ENCODE results near the gene PHF21A.

The PHF21A gene

DNA sequence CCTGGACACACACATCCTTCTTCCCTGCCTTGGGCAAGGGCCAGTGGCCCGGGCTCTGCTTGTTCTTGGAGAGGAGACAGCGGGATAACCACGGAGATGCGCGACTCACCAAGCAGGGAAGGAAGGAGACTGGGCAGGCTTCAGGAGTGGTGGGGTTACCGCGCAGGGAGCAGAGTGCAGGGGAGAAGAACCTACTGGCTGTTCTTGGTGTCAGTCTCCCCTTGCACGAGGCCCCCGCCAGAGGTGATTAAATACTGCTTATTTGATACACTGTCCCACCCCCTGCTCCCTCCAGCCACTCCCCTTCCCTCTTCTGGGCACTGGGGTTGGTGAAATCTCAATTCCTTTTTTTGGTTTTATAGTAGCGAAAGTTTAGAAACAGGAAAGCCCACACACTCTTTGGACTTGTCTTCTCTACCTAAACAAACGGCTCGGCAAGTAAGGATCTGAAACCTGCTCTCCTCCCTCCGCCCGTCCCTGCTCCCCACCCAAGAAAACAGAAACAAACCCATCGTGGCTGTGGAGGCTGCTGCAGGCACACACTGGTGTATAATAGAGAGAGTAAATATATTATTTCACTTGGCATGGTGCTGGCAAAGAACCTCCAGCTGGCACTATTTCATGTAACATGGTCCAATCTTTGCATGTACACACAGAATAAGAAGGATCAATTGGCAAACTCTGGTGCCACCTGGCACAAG is 188.0 kb downstream of the PHF21A start:
- CTCF ChIA-PET = no interaction called here
- TF ChIP-seq, protein P1, sequence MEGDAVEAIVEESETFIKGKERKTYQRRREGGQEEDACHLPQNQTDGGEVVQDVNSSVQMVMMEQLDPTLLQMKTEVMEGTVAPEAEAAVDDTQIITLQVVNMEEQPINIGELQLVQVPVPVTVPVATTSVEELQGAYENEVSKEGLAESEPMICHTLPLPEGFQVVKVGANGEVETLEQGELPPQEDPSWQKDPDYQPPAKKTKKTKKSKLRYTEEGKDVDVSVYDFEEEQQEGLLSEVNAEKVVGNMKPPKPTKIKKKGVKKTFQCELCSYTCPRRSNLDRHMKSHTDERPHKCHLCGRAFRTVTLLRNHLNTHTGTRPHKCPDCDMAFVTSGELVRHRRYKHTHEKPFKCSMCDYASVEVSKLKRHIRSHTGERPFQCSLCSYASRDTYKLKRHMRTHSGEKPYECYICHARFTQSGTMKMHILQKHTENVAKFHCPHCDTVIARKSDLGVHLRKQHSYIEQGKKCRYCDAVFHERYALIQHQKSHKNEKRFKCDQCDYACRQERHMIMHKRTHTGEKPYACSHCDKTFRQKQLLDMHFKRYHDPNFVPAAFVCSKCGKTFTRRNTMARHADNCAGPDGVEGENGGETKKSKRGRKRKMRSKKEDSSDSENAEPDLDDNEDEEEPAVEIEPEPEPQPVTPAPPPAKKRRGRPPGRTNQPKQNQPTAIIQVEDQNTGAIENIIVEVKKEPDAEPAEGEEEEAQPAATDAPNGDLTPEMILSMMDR (conservative IDR thresholded peaks at IDR 0.05; ENCODE audit: low read depth) = no peak
- no peak for DNase-seq (ENCODE audit: low spot score)
- POLR2A ChIA-PET (ENCODE audit: low non-redundant PET) = no interaction called here
- H3K27ac ChIP-seq = peak overlapping the region; percentile 82

DNA sequence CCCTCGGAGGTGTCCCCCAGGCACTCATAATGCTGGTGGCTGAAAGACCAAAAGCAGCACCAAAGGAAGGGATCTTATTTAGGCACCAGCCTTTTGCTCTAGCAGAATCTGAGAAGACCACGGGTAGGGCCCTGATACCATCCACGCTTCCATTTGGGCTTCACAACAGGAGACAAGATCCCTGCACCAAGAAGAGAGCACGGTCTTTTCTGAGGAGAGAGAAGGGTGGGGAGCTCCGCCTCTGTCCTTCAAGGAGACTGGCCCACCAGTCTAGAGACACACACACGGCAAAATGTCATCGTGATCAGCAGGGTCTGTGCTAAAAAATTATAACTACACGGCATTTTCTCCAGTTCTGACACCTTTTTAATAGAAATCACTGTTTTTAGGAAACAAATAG is 189.0 kb downstream of the PHF21A start:
- peak overlapping the region; percentile 100 for H3K27ac ChIP-seq
- CTCF ChIA-PET = interaction anchor here (0.5 to 0.6 kb wide), 2 partner anchors 432 to 1375 kb away, joined by 3 read pairs; no protein-coding TSS in a partner anchor
- POLR2A ChIA-PET (ENCODE audit: low non-redundant PET) = no interaction called here
- TF ChIP-seq, protein P1 (conservative IDR thresholded peaks at IDR 0.05; ENCODE audit: low read depth) = no peak
- DNase-seq (ENCODE audit: low spot score) = no peak

DNA sequence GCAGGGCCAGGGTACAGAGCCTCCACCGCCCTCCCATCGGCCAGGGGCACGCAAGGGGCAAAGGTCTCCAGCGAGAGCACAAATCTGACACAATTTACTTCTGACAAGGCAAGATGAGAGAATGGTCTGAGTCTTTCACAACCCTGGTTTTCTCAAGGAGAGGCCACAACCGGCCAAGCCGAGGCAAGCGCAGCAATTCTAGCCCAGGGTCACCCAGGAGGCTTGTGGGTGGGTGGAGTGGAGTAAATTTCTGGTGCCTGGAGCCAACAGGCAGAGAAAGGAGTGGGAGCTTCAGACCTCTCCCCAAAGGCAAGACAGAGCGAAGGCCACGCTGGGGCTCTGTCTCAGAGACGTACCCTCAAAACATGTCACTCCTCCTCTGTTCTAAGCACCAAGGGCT is 189.5 kb downstream of the PHF21A start:
- TF ChIP-seq, protein P1 (conservative IDR thresholded peaks at IDR 0.05; ENCODE audit: low read depth) = no peak
- ChIA-PET POLR2A (ENCODE audit: low non-redundant PET) (interaction anchor here (1.0 kb wide), 1 partner anchor 10 kb away, joined by 4 read pairs; the partner anchor contains the start of gene LARGE2), CTCF (interaction anchor here (0.5 kb wide), 1 partner anchor 1375 kb away, joined by 3 read pairs; no protein-coding TSS in a partner anchor)
- no peak for DNase-seq (ENCODE audit: low spot score)
- H3K27ac ChIP-seq = peak overlapping the region; percentile 100

DNA sequence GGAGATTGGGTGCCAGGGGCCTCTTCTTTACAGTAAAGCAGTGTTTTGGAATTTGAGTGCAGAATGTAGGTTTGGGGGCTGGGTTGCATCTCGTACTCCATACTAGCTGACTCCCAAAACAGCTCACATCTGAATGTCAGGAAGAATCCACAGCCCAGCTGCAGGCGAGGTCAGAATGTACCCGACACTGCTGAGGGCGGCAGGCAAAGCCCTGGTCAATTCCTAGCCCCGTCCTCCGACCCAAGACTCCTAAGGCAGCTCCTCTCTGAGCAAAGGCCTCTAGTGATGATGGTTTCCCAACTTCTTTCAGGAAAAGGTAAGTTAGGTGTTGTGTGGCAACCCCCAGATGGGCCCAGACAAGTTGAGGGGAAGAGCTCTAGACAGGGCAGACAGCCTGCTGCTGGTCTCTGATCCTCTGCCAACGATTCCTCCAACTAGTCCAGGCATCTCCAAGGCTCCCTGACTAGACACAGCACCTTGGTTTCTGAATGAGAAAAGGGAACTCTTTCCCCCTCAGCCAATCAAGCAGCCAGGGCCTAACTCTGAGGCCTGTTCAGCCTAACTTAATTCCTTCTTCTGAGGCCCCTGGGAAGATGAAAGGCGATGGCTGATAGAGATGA is 190.2 kb downstream of the PHF21A start:
- TF ChIP-seq, protein P1 (conservative IDR thresholded peaks at IDR 0.05; ENCODE audit: low read depth) = no peak
- peak overlapping the region; percentile 100 for H3K27ac ChIP-seq
- ChIA-PET CTCF (interaction anchor here (0.7 to 1.1 kb wide), 4 partner anchors 9 to 615 kb away, joined by 3 to 6 read pairs (median 4); partner anchors contain the start of gene LARGE2), POLR2A (ENCODE audit: low non-redundant PET) (interaction anchor here (0.9 to 1.0 kb wide), 2 partner anchors 9 to 13 kb away, joined by 3 to 4 read pairs; partner anchors contain the start of genes LARGE2 and PEX16)
- peak; percentile 86 for DNase-seq (ENCODE audit: low spot score)

DNA sequence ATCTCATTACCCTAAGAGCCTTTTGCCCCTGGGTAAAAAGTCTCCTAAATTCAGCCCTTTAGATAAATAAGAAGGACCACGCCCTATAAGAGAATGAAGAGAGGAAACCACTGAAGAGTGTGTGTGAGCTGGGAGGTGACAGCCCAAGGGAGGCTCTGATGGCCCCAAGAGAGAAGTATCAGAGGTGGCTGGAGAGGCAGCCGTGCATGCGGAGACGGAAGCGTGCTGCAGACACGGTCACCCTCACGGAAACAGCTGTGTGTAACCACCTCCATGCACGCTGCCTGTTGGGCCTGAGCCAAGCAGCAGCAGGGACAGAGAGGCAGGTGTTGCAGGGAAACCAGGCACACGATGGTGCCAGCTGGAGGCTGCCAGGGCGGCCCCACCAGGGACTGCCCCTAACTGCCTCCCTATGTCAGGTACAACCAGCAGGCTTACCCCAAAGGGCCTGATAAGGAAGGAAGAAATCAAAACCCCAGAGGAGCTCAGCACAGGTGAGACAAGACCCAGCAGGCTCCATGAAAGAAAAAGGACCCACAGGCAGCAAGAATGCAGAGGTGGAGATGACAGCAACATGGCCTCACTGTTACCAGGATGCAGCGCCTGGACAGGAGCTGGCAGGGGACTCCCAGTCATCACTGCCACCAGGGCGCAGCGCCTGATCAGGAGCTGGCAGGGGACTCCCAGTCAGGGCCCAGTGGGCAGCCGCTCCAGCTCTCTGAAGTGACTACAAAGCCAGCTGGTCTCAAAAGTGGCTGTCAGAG is 191.0 kb downstream of the PHF21A start:
- DNase-seq (ENCODE audit: low spot score) = no peak
- TF ChIP-seq, protein P1 (conservative IDR thresholded peaks at IDR 0.05; ENCODE audit: low read depth) = no peak
- H3K27ac ChIP-seq = peak overlapping the region; percentile 100
- ChIA-PET CTCF (interaction anchor here (0.6 to 1.1 kb wide), 4 partner anchors 8 to 1263 kb away, joined by 3 to 6 read pairs (median 3); partner anchors contain the start of gene LARGE2), POLR2A (ENCODE audit: low non-redundant PET) (interaction anchor here (0.9 kb wide), 1 partner anchor 12 kb away, joined by 3 read pairs; the partner anchor contains the start of gene PEX16)

Data from RWPE1 (cell line).